ENCODE data around the gene ZRSR2. TPM values are rescaled to one million over a fixed set of nuclear protein-coding genes. Genes with fewer than 3 reads are reported as not detected.

Gene ZRSR2
- total RNA-seq, 1 donor from 2014 or later, result 19.8 TPM

- no peaks in the 10 kb centered on the region for H3K9me3 Mint-ChIP-seq
- DNase-seq (no peak), ATAC-seq (ENCODE audit: low read depth) (peak; percentile 67)
- H3K27me3 Mint-ChIP-seq, result no peaks in the 10 kb centered on the region
- no peak overlapping the region for H3K27ac Mint-ChIP-seq
- peaks cover 23% of the 10 kb centered on the region for H3K36me3 Mint-ChIP-seq (ENCODE audit: low read depth)
- ChIA-PET POLR2A (no interaction called here), CTCF (no interaction called here)
- TF ChIP-seq, protein P1, sequence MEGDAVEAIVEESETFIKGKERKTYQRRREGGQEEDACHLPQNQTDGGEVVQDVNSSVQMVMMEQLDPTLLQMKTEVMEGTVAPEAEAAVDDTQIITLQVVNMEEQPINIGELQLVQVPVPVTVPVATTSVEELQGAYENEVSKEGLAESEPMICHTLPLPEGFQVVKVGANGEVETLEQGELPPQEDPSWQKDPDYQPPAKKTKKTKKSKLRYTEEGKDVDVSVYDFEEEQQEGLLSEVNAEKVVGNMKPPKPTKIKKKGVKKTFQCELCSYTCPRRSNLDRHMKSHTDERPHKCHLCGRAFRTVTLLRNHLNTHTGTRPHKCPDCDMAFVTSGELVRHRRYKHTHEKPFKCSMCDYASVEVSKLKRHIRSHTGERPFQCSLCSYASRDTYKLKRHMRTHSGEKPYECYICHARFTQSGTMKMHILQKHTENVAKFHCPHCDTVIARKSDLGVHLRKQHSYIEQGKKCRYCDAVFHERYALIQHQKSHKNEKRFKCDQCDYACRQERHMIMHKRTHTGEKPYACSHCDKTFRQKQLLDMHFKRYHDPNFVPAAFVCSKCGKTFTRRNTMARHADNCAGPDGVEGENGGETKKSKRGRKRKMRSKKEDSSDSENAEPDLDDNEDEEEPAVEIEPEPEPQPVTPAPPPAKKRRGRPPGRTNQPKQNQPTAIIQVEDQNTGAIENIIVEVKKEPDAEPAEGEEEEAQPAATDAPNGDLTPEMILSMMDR (IDR thresholded peaks at IDR 0.05), result no peak
- intact Hi-C loops (cut with micrococcal nuclease), result no loop called here
- peaks cover 9% of the 10 kb centered on the region for H3K4me1 Mint-ChIP-seq
- no peak overlapping the region for H3K4me3 Mint-ChIP-seq
Observed at GRCh38 chrX:15838017-15838416, 47.7 kb downstream of the ZRSR2 start.

GRCh38 chrX:15841853-15842516 is 51.7 kb downstream of the ZRSR2 start:
- TF ChIP-seq, protein P1 (IDR thresholded peaks at IDR 0.05), result no peak
- no peak for DNase-seq
- no peak for ATAC-seq (ENCODE audit: low read depth)
- POLR2A ChIA-PET, result no interaction called here
- Mint-ChIP-seq H3K4me3 (no peak overlapping the region), H3K9me3 (no peaks in the 10 kb centered on the region), H3K36me3 (ENCODE audit: low read depth) (peaks cover 51% of the 10 kb centered on the region), H3K27ac (no peak overlapping the region), H3K4me1 (peaks cover 2% of the 10 kb centered on the region), H3K27me3 (no peaks in the 10 kb centered on the region)
- CTCF ChIA-PET, result no interaction called here
- intact Hi-C loops (cut with micrococcal nuclease), result no loop called here

DNA sequence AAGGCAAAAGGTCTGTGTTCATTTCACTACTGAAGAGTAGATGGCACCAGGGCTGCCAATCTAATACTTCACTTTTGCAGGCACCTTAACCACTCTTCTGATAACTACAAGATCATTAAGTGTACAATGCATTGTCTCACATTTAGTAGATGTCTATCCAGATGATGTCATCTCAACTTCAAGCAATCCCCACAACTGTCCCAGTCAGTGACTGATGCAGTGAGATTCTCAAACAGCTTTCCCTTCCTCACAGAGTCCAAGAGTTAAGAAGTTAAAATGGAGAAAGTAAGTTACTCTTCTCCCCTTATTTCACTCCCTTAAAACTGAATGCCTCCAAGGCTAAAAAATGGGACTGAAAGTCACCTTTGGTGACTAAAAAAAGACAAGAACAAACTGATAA is 53.7 kb downstream of the ZRSR2 start:
- ChIA-PET POLR2A (no interaction called here), CTCF (no interaction called here)
- DNase-seq, result no peak
- TF ChIP-seq, protein P1 (IDR thresholded peaks at IDR 0.05), result no peak
- ATAC-seq (ENCODE audit: low read depth), result no peak
- intact Hi-C loops (cut with micrococcal nuclease), result no loop called here
- H3K4me1 Mint-ChIP-seq, result peaks cover 12% of the 10 kb centered on the region
- peaks cover 51% of the 10 kb centered on the region for H3K36me3 Mint-ChIP-seq (ENCODE audit: low read depth)
- no peak overlapping the region for H3K27ac Mint-ChIP-seq
- H3K4me3 Mint-ChIP-seq, result no peak overlapping the region
- H3K27me3 Mint-ChIP-seq, result no peaks in the 10 kb centered on the region
- no peaks in the 10 kb centered on the region for H3K9me3 Mint-ChIP-seq

DNA sequence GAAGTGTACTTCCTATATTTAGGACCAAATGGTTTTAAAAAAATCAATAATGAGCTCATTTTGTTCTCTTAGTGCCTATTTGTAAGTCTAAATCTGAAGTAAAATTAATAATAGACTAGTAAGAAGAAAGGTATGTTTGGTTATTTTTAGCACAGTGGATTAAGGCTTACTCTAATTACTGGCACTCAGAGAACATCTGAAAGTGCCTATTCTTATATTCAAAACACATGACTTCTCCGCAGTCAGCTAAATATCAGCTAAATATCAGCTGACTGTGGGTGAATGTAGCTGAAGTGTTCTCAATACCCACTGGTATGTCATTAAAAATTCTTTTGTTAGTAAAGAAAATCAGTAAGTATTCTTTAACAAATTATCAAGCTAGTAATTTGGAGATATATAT is 58.3 kb downstream of the ZRSR2 start:
- Mint-ChIP-seq H3K4me1 (peaks cover 40% of the 10 kb centered on the region), H3K27me3 (no peaks in the 10 kb centered on the region), H3K36me3 (ENCODE audit: low read depth) (peaks cover 54% of the 10 kb centered on the region), H3K4me3 (no peak overlapping the region), H3K27ac (no peak overlapping the region), H3K9me3 (no peaks in the 10 kb centered on the region)
- POLR2A ChIA-PET, result interaction anchor here (1.2 to 1.6 kb wide), 2 partner anchors 15 to 54 kb away, joined by 4 to 5 read pairs; no protein-coding TSS in a partner anchor
- CTCF ChIA-PET, result interaction anchor here (1.0 to 2.0 kb wide), 4 partner anchors 123 to 364 kb away, joined by 3 to 8 read pairs (median 4); no protein-coding TSS in a partner anchor
- DNase-seq (no peak), ATAC-seq (ENCODE audit: low read depth) (no peak)
- TF ChIP-seq, protein P1 (IDR thresholded peaks at IDR 0.05), result no peak
- intact Hi-C loops (cut with micrococcal nuclease), result no loop called here

DNA sequence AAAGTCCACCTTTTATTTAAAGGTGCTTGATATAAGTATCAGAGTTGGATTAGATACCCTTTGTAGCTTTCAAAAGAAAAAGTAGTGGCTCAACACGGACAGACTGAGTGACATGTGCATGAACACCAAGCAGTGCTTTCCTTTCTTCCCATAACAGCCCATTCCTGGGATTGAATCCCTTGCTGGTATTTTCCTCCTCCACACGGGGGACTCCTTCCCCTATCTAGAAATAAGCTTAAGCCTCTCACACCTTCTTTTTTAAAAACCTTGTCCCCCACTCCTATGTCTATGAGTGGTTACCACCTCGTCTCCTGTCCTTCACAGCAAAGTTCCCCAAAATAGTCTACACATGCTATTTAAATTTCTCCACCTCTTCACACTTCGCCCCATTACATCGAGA is 59.3 kb downstream of the ZRSR2 start:
- intact Hi-C loops (cut with micrococcal nuclease), result loop anchor here (1.0 kb wide), 1 partner anchor 596 kb away; no protein-coding TSS in a partner anchor
- Mint-ChIP-seq H3K9me3 (no peaks in the 10 kb centered on the region), H3K36me3 (ENCODE audit: low read depth) (peaks cover 46% of the 10 kb centered on the region), H3K4me3 (no peak overlapping the region), H3K4me1 (peaks cover 40% of the 10 kb centered on the region), H3K27me3 (no peaks in the 10 kb centered on the region), H3K27ac (peak overlapping the region; percentile 32)
- CTCF ChIA-PET, result interaction anchor here (1.0 to 2.0 kb wide), 4 partner anchors 122 to 363 kb away, joined by 3 to 8 read pairs (median 4); no protein-coding TSS in a partner anchor
- DNase-seq, result no peak
- no peak for ATAC-seq (ENCODE audit: low read depth)
- TF ChIP-seq, protein P1 (IDR thresholded peaks at IDR 0.05), result no peak
- POLR2A ChIA-PET, result interaction anchor here (1.6 kb wide), 1 partner anchor 53 kb away, joined by 5 read pairs; no protein-coding TSS in a partner anchor
